ENCODE results near the gene FMO1.
"Not testable (repeated sequence)": the region's sequence is repeated elsewhere in the genome, so short reads cannot be mapped to it uniquely, and the experiment has no call there.

The FMO1 gene

DNA sequence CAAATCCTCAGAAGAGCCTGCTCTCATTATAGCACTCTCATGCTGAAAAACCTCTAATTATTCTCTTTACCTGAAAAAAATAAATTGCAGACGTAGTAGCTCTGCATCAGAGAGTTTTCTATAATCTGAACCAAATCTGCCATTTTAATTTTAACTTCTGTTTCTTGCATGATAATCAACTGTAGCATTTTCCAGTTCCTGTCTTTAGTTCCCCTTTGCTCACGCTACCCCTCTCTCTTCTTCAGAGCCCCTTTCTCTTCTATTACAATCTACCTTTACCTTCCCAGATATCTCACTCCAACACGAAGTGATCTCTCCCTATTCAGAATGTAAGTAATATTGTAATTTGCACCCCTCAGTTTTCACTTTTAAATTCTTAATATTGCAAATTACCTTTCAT lies 31.4 kb downstream of the FMO1 start:
- no peaks in the 10 kb centered on the region for H3K36me3 Mint-ChIP-seq
- H3K4me3 Mint-ChIP-seq = peak overlapping the region; percentile 37
- ATAC-seq (ENCODE audit: low read depth) = peak; percentile 52
- peaks cover 2% of the 10 kb centered on the region for H3K27me3 Mint-ChIP-seq
- H3K27ac Mint-ChIP-seq = no peak overlapping the region
- H3K9me3 Mint-ChIP-seq = no peaks in the 10 kb centered on the region
- no peak for DNase-seq (ENCODE audit: low spot score in 2 of 2)
- peaks cover 8% of the 10 kb centered on the region for H3K4me1 Mint-ChIP-seq

DNA sequence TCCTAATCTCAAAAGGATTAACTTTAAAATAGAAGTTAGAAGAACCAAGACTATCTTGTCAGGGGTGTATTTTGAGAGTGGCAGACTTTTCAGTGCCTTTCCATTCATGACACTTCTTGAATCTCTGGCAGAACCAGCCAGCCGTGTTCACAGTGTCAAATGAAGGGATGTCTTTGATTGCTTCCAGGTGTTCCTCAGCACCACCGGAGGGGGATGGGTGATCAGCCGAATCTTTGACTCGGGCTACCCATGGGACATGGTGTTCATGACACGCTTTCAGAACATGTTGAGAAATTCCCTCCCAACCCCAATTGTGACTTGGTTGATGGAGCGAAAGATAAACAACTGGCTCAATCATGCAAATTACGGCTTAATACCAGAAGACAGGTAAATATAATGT lies 32.3 kb downstream of the FMO1 start:
- no peak overlapping the region for H3K4me3 Mint-ChIP-seq
- no peak for ATAC-seq (ENCODE audit: low read depth)
- no peaks in the 10 kb centered on the region for H3K9me3 Mint-ChIP-seq
- H3K27me3 Mint-ChIP-seq = peaks cover 2% of the 10 kb centered on the region
- DNase-seq (ENCODE audit: low spot score in 2 of 2) = no peak
- peaks cover 8% of the 10 kb centered on the region for H3K4me1 Mint-ChIP-seq
- H3K36me3 Mint-ChIP-seq = no peaks in the 10 kb centered on the region
- H3K27ac Mint-ChIP-seq = no peak overlapping the region

- Mint-ChIP-seq H3K27me3 (peaks cover 2% of the 10 kb centered on the region), H3K36me3 (no peaks in the 10 kb centered on the region), H3K27ac (no peak overlapping the region), H3K9me3 (no peaks in the 10 kb centered on the region), H3K4me3 (no peak overlapping the region), H3K4me1 (peaks cover 10% of the 10 kb centered on the region)
- ATAC-seq (ENCODE audit: low read depth) (no peak), DNase-seq (ENCODE audit: low spot score in 2 of 2) (no peak)
These were observed 37.9 kb downstream of the FMO1 start for GRCh38 chr1:171286032-171286705.

- no peak for DNase-seq (ENCODE audit: low spot score in 2 of 2)
- no peaks in the 10 kb centered on the region for H3K36me3 Mint-ChIP-seq
- H3K4me3 Mint-ChIP-seq = no peak overlapping the region
- H3K27ac Mint-ChIP-seq = no peak overlapping the region
- no peaks in the 10 kb centered on the region for H3K9me3 Mint-ChIP-seq
- no peak for ATAC-seq (ENCODE audit: low read depth)
- peaks cover 10% of the 10 kb centered on the region for H3K4me1 Mint-ChIP-seq
- H3K27me3 Mint-ChIP-seq = peaks cover 12% of the 10 kb centered on the region
These were observed 42.3 kb downstream of the FMO1 start for GRCh38 chr1:171290621-171291020.

DNA sequence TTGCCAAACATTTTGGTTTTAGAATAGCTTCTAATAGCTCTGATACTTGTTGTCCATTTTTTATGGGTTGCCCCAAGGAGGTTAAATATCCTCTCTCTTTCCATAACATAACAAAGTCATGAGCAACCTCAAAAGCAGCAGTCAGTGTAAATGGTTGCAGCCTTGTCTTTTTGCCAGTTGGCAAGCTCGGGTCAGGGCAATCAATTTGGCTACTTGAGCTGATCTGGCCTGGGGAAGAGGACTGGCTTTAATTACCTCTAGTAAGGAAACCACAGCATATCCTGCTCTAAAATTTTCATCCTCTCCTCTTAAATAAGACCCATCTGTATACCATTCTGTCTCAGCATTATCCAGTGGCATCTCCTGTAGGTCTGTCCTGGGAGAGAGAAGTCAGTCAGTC lies 44.5 kb downstream of the FMO1 start:
- H3K36me3 Mint-ChIP-seq = no peaks in the 10 kb centered on the region
- peaks cover 12% of the 10 kb centered on the region for H3K27me3 Mint-ChIP-seq
- H3K4me3 Mint-ChIP-seq = no peak overlapping the region
- no peak overlapping the region for H3K27ac Mint-ChIP-seq
- H3K9me3 Mint-ChIP-seq = peaks cover under 1% of the 10 kb centered on the region
- H3K4me1 Mint-ChIP-seq = no peaks in the 10 kb centered on the region
- DNase-seq (ENCODE audit: low spot score in 2 of 2) (no peak), ATAC-seq (ENCODE audit: low read depth) (no peak)

DNA sequence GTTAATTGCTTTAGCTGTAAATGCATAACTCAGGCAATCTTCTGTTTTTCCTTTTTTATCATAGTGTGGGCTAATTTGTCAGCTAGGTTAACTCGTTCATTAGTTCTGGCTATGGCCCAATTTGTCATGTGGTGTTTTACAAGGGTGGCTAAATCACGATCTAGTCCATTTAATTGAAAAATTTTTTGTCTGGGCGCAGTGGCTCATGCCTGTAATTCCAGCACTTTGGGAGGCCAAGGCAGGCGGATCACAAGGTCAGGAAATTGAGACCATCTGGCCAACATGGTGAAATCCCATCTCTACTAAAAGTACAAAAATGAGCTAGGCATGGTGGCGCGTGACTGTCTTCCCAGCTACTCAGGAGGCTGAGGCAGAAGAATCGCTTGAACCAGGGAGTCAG lies 47.1 kb downstream of the FMO1 start:
- H3K4me1 Mint-ChIP-seq; DNase-seq (ENCODE audit: low spot score in 2 of 2); H3K27ac Mint-ChIP-seq; H3K4me3 Mint-ChIP-seq; ATAC-seq (ENCODE audit: low read depth); H3K36me3 Mint-ChIP-seq: not testable (repeated sequence)
- peaks cover 10% of the 10 kb centered on the region for H3K27me3 Mint-ChIP-seq
- H3K9me3 Mint-ChIP-seq = peaks cover 11% of the 10 kb centered on the region

DNA sequence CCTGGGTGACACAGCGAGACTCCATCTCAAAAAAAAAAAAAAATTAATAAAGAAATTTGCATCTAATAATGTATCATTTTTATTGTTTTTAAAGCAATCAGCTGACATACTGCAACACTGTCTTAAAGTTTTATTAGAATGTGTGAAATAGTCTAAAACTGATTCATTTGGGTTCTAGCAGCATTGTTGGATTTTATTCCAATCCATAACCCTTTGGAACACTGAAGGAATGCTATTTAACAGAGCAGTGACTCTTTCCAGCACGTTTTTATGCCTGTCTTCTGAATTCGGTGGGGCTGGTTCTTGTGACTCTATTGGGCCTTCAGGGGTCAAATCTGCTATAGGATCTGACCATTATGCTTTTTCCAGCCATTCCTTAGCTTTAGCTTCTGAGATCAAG lies 47.5 kb downstream of the FMO1 start:
- Mint-ChIP-seq H3K9me3 (peaks cover 11% of the 10 kb centered on the region), H3K4me3 (no peak overlapping the region), H3K4me1 (no peaks in the 10 kb centered on the region), H3K27me3 (peaks cover 10% of the 10 kb centered on the region), H3K27ac (no peak overlapping the region), H3K36me3 (peaks cover 2% of the 10 kb centered on the region)
- no peak for ATAC-seq (ENCODE audit: low read depth)
- no peak for DNase-seq (ENCODE audit: low spot score in 2 of 2)

DNA sequence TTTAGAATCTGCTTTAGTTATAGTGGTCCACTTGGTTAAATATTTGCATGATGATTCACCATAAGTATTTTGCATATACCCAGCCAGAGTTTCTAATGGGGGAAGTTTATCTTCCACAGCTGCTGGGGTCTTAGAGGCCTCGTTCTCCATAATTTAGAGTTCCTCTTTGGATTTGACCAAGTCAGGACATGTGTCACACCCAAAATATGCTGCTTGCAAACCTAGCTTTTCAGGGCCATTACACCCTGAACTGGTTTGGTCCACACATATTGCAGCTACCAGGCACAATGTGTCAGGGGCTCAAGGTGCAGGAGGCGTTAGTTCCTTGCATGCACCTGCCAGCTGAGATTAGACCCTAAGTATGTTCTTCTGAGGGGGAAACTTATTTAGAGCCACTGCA lies 48.6 kb downstream of the FMO1 start:
- DNase-seq (ENCODE audit: low spot score in 2 of 2) = no peak
- peaks cover 10% of the 10 kb centered on the region for H3K27me3 Mint-ChIP-seq
- no peak overlapping the region for H3K4me3 Mint-ChIP-seq

DNA sequence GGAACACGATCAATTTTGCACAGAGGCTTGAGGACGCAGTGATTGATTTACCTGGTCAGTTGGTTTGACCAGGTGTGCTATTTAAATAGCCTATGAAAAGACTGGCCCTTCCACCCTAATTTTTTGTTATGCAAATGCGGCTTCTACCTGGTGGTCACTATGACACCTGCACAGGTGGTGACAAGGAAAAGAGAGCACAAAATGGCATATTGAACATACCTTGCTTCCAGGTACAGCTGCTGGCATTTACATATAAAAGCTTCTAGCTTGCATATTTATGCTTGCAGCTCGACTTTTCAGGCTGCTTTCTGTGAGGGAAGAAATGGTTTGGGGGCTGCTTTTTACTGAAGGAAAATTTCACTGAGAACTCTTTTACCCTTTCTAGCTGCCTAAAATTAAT lies 50.4 kb downstream of the FMO1 start:
- Mint-ChIP-seq H3K36me3 (peaks cover 9% of the 10 kb centered on the region), H3K9me3 (peaks cover 23% of the 10 kb centered on the region), H3K4me1 (no peaks in the 10 kb centered on the region), H3K27me3 (peaks cover 7% of the 10 kb centered on the region), H3K4me3 (no peak overlapping the region), H3K27ac (no peak overlapping the region)
- DNase-seq (ENCODE audit: low spot score in 2 of 2) (no peak), ATAC-seq (ENCODE audit: low read depth) (no peak)

More for the DNA sequence above, 48.6 kb downstream of the FMO1 start:
- no peaks in the 10 kb centered on the region for H3K4me1 Mint-ChIP-seq
- H3K27ac Mint-ChIP-seq = no peak overlapping the region
- no peak for ATAC-seq (ENCODE audit: low read depth)
- peaks cover 13% of the 10 kb centered on the region for H3K9me3 Mint-ChIP-seq
- H3K36me3 Mint-ChIP-seq = peaks cover 3% of the 10 kb centered on the region

DNA sequence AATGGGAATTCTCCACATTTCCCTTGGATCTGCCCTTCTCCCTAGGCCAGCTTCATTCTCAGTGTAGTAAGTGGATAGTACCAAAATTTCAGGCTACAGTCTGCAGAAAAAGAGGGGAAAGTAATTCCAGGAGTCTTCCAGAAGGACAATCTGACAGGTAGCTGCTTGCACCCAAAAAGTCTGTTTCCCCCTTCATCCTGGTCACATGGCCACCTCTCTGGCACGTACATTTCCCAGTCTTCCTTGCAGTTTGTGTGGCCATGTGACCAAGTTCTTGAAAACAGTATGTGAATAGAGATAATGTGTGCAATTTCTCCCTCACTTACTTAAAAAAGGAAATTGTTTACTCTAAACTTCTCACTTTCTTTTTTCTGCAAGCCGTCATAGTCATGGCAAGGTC lies 51.0 kb downstream of the FMO1 start:
- Mint-ChIP-seq H3K4me3 (no peak overlapping the region), H3K27me3 (peaks cover 2% of the 10 kb centered on the region), H3K4me1 (no peaks in the 10 kb centered on the region), H3K9me3 (peaks cover 23% of the 10 kb centered on the region), H3K27ac (no peak overlapping the region), H3K36me3 (peaks cover 9% of the 10 kb centered on the region)
- DNase-seq (ENCODE audit: low spot score in 2 of 2) (no peak), ATAC-seq (ENCODE audit: low read depth) (no peak)

DNA sequence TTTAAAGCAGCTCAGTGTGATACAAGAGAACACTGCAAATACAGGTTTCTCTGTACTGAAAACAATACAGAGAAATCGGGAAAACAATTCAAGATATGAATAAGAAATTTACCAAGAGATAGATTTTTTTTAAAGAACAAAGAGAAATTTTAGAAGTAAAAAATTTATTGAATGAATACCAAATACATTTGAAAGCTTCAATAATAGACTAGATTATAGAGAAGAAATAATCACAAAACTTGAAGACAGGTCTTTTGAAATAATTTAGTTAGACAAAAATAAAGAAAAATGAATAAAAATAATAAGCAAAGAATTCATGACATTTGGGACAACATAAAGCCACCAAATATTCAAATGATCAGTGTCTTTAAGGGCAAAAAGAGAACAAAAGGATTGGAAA lies 52.1 kb downstream of the FMO1 start:
- H3K4me1 Mint-ChIP-seq = no peaks in the 10 kb centered on the region
- ATAC-seq (ENCODE audit: low read depth) (no peak), DNase-seq (ENCODE audit: low spot score in 2 of 2) (no peak)
- no peak overlapping the region for H3K4me3 Mint-ChIP-seq
- H3K27ac Mint-ChIP-seq = no peak overlapping the region
- H3K36me3 Mint-ChIP-seq = peaks cover 10% of the 10 kb centered on the region
- peaks cover 1% of the 10 kb centered on the region for H3K27me3 Mint-ChIP-seq
- H3K9me3 Mint-ChIP-seq = peaks cover 23% of the 10 kb centered on the region

GRCh38 chr1:171310661-171311087 lies 62.4 kb downstream of the FMO1 start:
- Mint-ChIP-seq H3K27ac (no peak overlapping the region), H3K36me3 (no peaks in the 10 kb centered on the region), H3K27me3 (no peaks in the 10 kb centered on the region), H3K4me3 (no peak overlapping the region), H3K9me3 (no peaks in the 10 kb centered on the region), H3K4me1 (peaks cover 4% of the 10 kb centered on the region)
- DNase-seq (ENCODE audit: low spot score in 2 of 2) (no peak), ATAC-seq (ENCODE audit: low read depth) (no peak)

- Mint-ChIP-seq H3K4me1 (peaks cover 4% of the 10 kb centered on the region), H3K4me3 (no peak overlapping the region), H3K27ac (peak overlapping the region; percentile 17), H3K9me3 (no peaks in the 10 kb centered on the region), H3K27me3 (no peaks in the 10 kb centered on the region), H3K36me3 (no peaks in the 10 kb centered on the region)
- ATAC-seq (ENCODE audit: low read depth) (no peak), DNase-seq (ENCODE audit: low spot score in 2 of 2) (no peak)
These were observed 63.7 kb downstream of the FMO1 start for GRCh38 chr1:171311771-171312558.

GRCh38 chr1:171313319-171313834 lies 65.1 kb downstream of the FMO1 start:
- peak in 1 of 2 donors; percentile 11 for DNase-seq (ENCODE audit: low spot score in 2 of 2)
- Mint-ChIP-seq H3K27ac (peak overlapping the region; percentile 89), H3K4me3 (peak overlapping the region; percentile 82), H3K9me3 (no peaks in the 10 kb centered on the region), H3K27me3 (no peaks in the 10 kb centered on the region), H3K36me3 (peaks cover 5% of the 10 kb centered on the region), H3K4me1 (peaks cover 4% of the 10 kb centered on the region)
- peak; percentile 55 for ATAC-seq (ENCODE audit: low read depth)
